DOHH2 (cell line): ENCODE data around the gene METTL26.

Source experiments
- H3F3A ChIP-seq: fragments of 200-600 bp; sonication (generic), shearing (Covaris generic); 2 replicates; pipeline ENCODE4 v1.6.0; 2016; ENCODE audit warnings: antibody characterized with exemption, mild to moderate bottlenecking; ENCODE audit not compliant: control insufficient read depth, insufficient read depth
- H3K27ac ChIP-seq: fragments of 200-600 bp; sonication (generic); 2 replicates; pipeline ENCODE4 v1.5.1; 2014; ENCODE audit warnings: low read depth, mild to moderate bottlenecking, low read length, moderate library complexity
- H3K27me3 ChIP-seq: fragments of 200-600 bp; sonication (generic); 2 replicates; pipeline ENCODE4 v1.6.1; 2014; ENCODE audit warnings: mild to moderate bottlenecking, low read length, mixed read lengths; ENCODE audit not compliant: control insufficient read depth
- H3K36me3 ChIP-seq: fragments of 200-600 bp; sonication (generic); 2 replicates; pipeline ENCODE4 v1.6.1; 2014; ENCODE audit warnings: mild to moderate bottlenecking, low read length, moderate library complexity, mixed read lengths; ENCODE audit not compliant: control insufficient read depth
- H3K4me1 ChIP-seq: fragments of 200-600 bp; sonication (generic); 2 replicates; pipeline ENCODE4 v1.6.1; 2014; ENCODE audit warnings: mild to moderate bottlenecking, low read length, mixed read lengths; ENCODE audit not compliant: control insufficient read depth
- H3K4me2 ChIP-seq: fragments of 200-600 bp; sonication (generic); 2 replicates; pipeline ENCODE4 v1.6.0; 2014; ENCODE audit warnings: mild to moderate bottlenecking, low read length, moderate library complexity
- H3K4me3 ChIP-seq: fragments of 200-600 bp; sonication (generic); 2 replicates; pipeline ENCODE4 v1.5.1; 2014; ENCODE audit warnings: mild to moderate bottlenecking, low read length, mixed read lengths
- H3K79me2 ChIP-seq: fragments of 200-600 bp; sonication (generic); 2 replicates; pipeline ENCODE4 v1.6.1; 2014; ENCODE audit warnings: mild to moderate bottlenecking, low read length, mixed read lengths; ENCODE audit not compliant: control insufficient read depth
- H3K9me2 ChIP-seq: fragments of 200-600 bp; sonication (generic); replicated peaks from 2 replicates; pipeline ENCODE4 v1.6.1; 2014; ENCODE audit warnings: mild to moderate bottlenecking, low read length, mixed read lengths; ENCODE audit not compliant: control insufficient read depth
- H3K9me3 ChIP-seq: fragments of 200-600 bp; sonication (generic); 2 replicates; pipeline ENCODE4 v1.6.1; 2014; ENCODE audit warnings: antibody characterized with exemption, low read length, mixed read lengths; ENCODE audit not compliant: control insufficient read depth, insufficient read depth
- H4K20me1 ChIP-seq: fragments of 200-600 bp; sonication (generic); 2 replicates; pipeline ENCODE4 v1.6.0; 2014; ENCODE audit warnings: low read depth, mild to moderate bottlenecking, antibody characterized with exemption, low read length, moderate library complexity; ENCODE audit not compliant: control insufficient read depth, insufficient read depth
- CTCF ChIP-seq: fragments of 200-600 bp; sonication (generic); IDR thresholded peaks from one replicate; pipeline ENCODE4 v1.5.1; 2014; ENCODE audit warnings: antibody characterized with exemption, mild to moderate bottlenecking, low read depth, low read length; ENCODE audit not compliant: poor library complexity, severe bottlenecking
- EZH2phosphoT487 ChIP-seq: fragments of 200-600 bp; sonication (generic); IDR thresholded peaks from 2 replicates; pipeline ENCODE4 v1.6.1; 2017; ENCODE audit warnings: borderline replicate concordance, mild to moderate bottlenecking, antibody characterized with exemption, low read length, moderate library complexity, mixed read lengths

METTL26 gene

DNA sequence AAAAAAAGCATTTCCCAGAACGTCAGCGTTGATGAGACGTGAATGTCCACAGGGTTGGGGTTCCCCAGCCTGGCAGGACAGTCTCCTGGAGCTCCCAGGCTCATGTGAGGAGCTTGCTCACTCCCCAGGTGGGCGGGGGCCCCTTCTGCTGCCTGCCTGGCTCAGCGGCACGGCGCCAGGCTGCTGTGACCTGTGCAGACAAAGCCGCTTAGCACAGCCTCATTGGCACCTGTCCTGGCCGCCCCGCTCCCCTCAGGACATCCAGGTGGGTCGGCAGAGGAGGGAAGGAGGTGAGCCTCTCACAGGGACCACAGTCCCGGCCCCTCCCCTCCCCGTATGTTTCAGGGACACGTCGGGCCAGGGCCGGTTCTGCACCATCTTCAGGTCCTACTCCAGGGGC is 18.2 kb downstream of the METTL26 start:
- Histone ChIP-seq H3K27ac (no peak overlapping the region), H4K20me1 (no peaks in the 10 kb centered on the region), H3K4me3 (no peak overlapping the region)

DNA sequence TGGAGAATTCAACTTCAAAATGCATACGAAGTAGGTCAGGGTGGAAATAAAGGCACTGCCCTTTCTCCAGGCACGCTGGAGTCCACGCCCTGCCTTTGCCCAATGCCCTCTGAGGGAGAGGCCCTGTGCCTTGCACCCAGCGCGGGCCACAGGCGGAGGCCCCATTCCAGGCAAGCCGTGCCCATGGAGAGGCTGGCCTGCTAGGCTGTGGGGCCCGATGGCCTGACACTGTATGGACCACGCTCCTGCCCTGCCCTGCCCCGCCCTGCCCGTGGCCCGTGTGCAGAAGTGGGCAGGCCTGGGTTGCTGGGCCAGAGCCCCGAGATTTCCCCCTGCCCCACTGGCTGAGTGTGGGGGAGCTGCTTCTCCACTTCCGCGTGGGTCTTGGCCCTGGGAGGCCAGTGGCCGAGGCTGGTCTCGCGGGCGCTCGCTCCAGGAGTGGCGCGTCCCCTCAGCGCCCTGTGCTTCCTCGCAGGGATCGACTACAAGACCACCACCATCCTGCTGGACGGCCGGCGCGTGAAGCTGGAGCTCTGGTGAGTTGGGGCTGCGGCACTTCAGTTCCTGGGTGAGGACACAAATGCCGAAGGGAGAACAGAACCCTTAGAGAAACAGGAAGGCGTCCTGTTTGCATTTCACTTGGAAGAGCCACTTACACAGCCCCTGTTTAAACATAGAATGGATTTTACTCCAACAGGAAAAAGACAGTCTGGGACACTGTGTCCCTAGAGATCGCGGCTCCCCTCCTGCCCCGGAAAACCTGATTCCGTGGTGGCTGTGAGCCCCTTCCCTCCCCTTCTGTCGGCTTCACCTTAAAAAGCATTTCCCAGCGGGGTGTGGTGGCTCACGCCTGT is 19.1 kb downstream of the METTL26 start:
- H3K79me2 ChIP-seq: no peaks in the 10 kb centered on the region
- H3K9me2 ChIP-seq: no peaks in the 10 kb centered on the region
- no peak for TF ChIP-seq CTCF
- no peak for TF ChIP-seq EZH2phosphoT487
- no peaks in the 10 kb centered on the region for H3K9me3 ChIP-seq
- H3K27me3 ChIP-seq: no peaks in the 10 kb centered on the region
- no peak overlapping the region for H3K27ac ChIP-seq
- H3K36me3 ChIP-seq: no peaks in the 10 kb centered on the region
- no peak overlapping the region for H3K4me2 ChIP-seq
- no peaks in the 10 kb centered on the region for H3K4me1 ChIP-seq
- H4K20me1 ChIP-seq: no peaks in the 10 kb centered on the region
- no peaks in the 10 kb centered on the region for H3F3A ChIP-seq
- no peak overlapping the region for H3K4me3 ChIP-seq

More for the DNA sequence above, 18.2 kb downstream of the METTL26 start:
- Histone ChIP-seq H3K27me3 (no peaks in the 10 kb centered on the region), H3K9me2 (no peaks in the 10 kb centered on the region), H3K4me1 (no peaks in the 10 kb centered on the region), H3K36me3 (no peaks in the 10 kb centered on the region), H3K9me3 (no peaks in the 10 kb centered on the region), H3K79me2 (no peaks in the 10 kb centered on the region), H3F3A (no peaks in the 10 kb centered on the region), H3K4me2 (no peak overlapping the region)
- TF ChIP-seq EZH2phosphoT487 (no peak), CTCF (no peak)

DNA sequence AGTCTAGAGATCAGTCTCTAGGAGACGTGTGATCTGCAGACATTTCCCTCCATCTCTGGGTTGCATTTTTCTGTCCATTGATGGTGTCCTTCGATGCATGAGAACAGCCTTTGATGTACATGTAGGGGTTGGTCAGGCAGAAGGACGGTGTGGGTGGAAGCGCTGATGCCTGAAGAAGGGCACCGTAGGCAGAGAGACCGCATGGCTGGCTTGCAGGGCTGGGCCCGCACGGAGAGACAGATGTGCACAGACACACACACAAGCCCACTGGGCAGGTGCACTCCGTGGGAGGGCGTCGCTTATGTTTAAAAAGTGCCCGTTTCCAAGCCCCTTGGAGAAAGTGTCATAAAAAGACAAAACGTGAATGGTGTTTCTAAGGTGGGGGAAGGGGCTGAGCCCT is 21.0 kb downstream of the METTL26 start:
- Histone ChIP-seq H3K4me1 (no peaks in the 10 kb centered on the region), H3K4me2 (no peak overlapping the region), H3K9me2 (no peaks in the 10 kb centered on the region), H3K27ac (no peak overlapping the region), H3K79me2 (no peaks in the 10 kb centered on the region), H3K27me3 (no peaks in the 10 kb centered on the region), H3K9me3 (no peaks in the 10 kb centered on the region), H3F3A (no peaks in the 10 kb centered on the region), H4K20me1 (no peaks in the 10 kb centered on the region), H3K4me3 (no peak overlapping the region), H3K36me3 (no peaks in the 10 kb centered on the region)
- TF ChIP-seq EZH2phosphoT487: no peak
- no peak for TF ChIP-seq CTCF
